Measurements from ENCODE around the gene LRRC4.

LRRC4 gene

GRCh38 chr7:128053023-128053422, 21.8 kb upstream of the LRRC4 start:
- Histone ChIP-seq H3K4me3 (ENCODE audit: control insufficient read depth in 1 of 7, extremely low read depth in 1 of 7, insufficient read depth in 4 of 7, low read depth in 2 of 7, low read length in 6 of 7) (no peak overlapping the region), H3K27ac (ENCODE audit: insufficient read depth in 1 of 2, low read depth in 1 of 2, low read length in 2 of 2, poor library complexity in 1 of 2, severe bottlenecking in 2 of 2) (no peak overlapping the region), H3K4me1 (ENCODE audit: control extremely low read depth in 1 of 4, control insufficient read depth in 4 of 4, insufficient read depth in 4 of 4, low read length in 3 of 4) (peaks cover 0 to 10% (median 7%) of the 10 kb centered on the region in 4 experiments), H3K9me3 (ENCODE audit: control extremely low read depth in 1 of 5, control insufficient read depth in 4 of 5, insufficient read depth in 2 of 5, low read depth in 1 of 5, low read length in 4 of 5) (no peaks in the 10 kb centered on the region), H3K36me3 (ENCODE audit: control insufficient read depth in 4 of 4, insufficient read depth in 4 of 4, low read length in 3 of 4) (peaks cover 0 to 23% (median 0%) of the 10 kb centered on the region in 4 experiments), H3K27me3 (replicated peaks in 2 of 5; ENCODE audit: control insufficient read depth in 4 of 5, insufficient read depth in 5 of 5, low read length in 4 of 5) (no peaks in the 10 kb centered on the region)
- DNase-seq: peak; percentile 21 to 62 (median 57)
- POLR2A ChIA-PET: no interaction called here
- CTCF ChIA-PET: interaction anchor here (1.0 to 3.3 kb wide), 2 partner anchors 12 to 27 kb away, joined by 3 to 19 read pairs; no protein-coding TSS in a partner anchor

DNA sequence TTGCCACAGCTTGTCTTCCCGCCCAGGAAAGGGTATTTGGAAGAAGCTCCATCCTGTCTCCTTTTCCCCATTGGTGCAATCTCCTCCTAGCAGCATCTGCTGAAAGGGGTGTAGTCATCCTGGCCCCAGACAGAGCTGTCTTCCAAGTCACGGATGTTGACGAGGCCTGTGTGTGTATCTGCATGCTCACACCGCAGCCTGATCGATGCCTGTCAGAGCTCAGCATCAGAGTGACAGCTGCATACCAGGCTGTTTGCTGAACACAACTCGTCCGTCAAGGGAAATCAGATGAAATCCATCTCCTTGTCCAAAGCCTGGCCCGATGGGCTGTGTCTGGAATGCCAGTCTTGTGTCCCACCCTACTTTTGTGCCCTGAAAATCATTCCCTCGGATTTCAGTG, 21.2 kb upstream of the LRRC4 start:
- peaks cover 0 to 10% (median 7%) of the 10 kb centered on the region in 4 experiments for H3K4me1 ChIP-seq (ENCODE audit: control extremely low read depth in 1 of 4, control insufficient read depth in 4 of 4, insufficient read depth in 4 of 4, low read length in 3 of 4)
- CTCF ChIA-PET: interaction anchor here (1.0 to 3.3 kb wide), 2 partner anchors 11 to 27 kb away, joined by 3 to 19 read pairs; no protein-coding TSS in a partner anchor
- no peaks in the 10 kb centered on the region for H3K9me3 ChIP-seq (ENCODE audit: control extremely low read depth in 1 of 5, control insufficient read depth in 4 of 5, insufficient read depth in 2 of 5, low read depth in 1 of 5, low read length in 4 of 5)
- H3K4me3 ChIP-seq (ENCODE audit: control insufficient read depth in 1 of 7, extremely low read depth in 1 of 7, insufficient read depth in 4 of 7, low read depth in 2 of 7, low read length in 6 of 7): no peak overlapping the region
- DNase-seq: no peak
- 97% methylated on average over 9 of the region's 9 CpGs for WGBS (ENCODE audit: insufficient coverage)
- POLR2A ChIA-PET: no interaction called here
- no peaks in the 10 kb centered on the region for H3K27me3 ChIP-seq (replicated peaks in 2 of 5; ENCODE audit: control insufficient read depth in 4 of 5, insufficient read depth in 5 of 5, low read length in 4 of 5)
- H3K36me3 ChIP-seq (ENCODE audit: control insufficient read depth in 4 of 4, insufficient read depth in 4 of 4, low read length in 3 of 4): peaks cover 0 to 22% (median 0%) of the 10 kb centered on the region in 4 experiments
- no peak overlapping the region for H3K27ac ChIP-seq (ENCODE audit: insufficient read depth in 1 of 2, low read depth in 1 of 2, low read length in 2 of 2, poor library complexity in 1 of 2, severe bottlenecking in 2 of 2)

GRCh38 chr7:128045766-128046165, 14.5 kb upstream of the LRRC4 start:
- POLR2A ChIA-PET: no interaction called here
- no peaks in the 10 kb centered on the region for H3K27me3 ChIP-seq (replicated peaks in 2 of 5; ENCODE audit: control insufficient read depth in 4 of 5, insufficient read depth in 5 of 5, low read length in 4 of 5)
- CTCF ChIA-PET: interaction anchor here (0.8 to 1.1 kb wide), 3 partner anchors 9 to 337 kb away, joined by 3 read pairs; no protein-coding TSS in a partner anchor
- DNase-seq: no peak
- WGBS (ENCODE audit: insufficient coverage): no CpG with 5 or more reads among the region's 1 CpG
- H3K4me3 ChIP-seq (ENCODE audit: control insufficient read depth in 1 of 7, extremely low read depth in 1 of 7, insufficient read depth in 4 of 7, low read depth in 2 of 7, low read length in 6 of 7): no peak overlapping the region
- H3K9me3 ChIP-seq (ENCODE audit: control extremely low read depth in 1 of 5, control insufficient read depth in 4 of 5, insufficient read depth in 2 of 5, low read depth in 1 of 5, low read length in 4 of 5): no peaks in the 10 kb centered on the region
- peaks cover 0 to 6% (median 1%) of the 10 kb centered on the region in 4 experiments for H3K4me1 ChIP-seq (ENCODE audit: control extremely low read depth in 1 of 4, control insufficient read depth in 4 of 4, insufficient read depth in 4 of 4, low read length in 3 of 4)
- peaks cover 0 to 20% (median 0%) of the 10 kb centered on the region in 4 experiments for H3K36me3 ChIP-seq (ENCODE audit: control insufficient read depth in 4 of 4, insufficient read depth in 4 of 4, low read length in 3 of 4)
- H3K27ac ChIP-seq (ENCODE audit: insufficient read depth in 1 of 2, low read depth in 1 of 2, low read length in 2 of 2, poor library complexity in 1 of 2, severe bottlenecking in 2 of 2): no peak overlapping the region

DNA sequence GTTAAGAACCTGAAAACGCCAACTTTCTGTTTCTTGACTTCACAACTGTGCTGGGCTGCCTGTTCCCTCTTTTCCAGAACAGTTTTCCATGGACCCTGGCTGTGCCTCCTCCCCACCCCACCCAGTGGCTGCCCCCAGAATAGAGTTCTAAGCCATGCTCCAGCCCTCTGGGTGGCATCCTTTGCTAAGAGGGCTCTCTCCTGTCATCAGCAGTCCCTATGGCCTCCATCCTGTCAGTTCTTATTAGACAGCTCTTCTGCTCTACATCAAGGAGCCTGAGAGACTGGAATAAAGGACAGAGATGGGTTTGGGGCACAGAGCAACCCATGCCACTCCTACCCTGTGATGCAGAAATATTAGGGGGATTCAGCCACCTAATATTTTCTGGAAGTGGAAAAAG, 13.9 kb upstream of the LRRC4 start:
- WGBS (ENCODE audit: insufficient coverage): 86% methylated on average over 1 of the region's 1 CpG
- no peak overlapping the region for H3K27ac ChIP-seq (ENCODE audit: insufficient read depth in 1 of 2, low read depth in 1 of 2, low read length in 2 of 2, poor library complexity in 1 of 2, severe bottlenecking in 2 of 2)

GRCh38 chr7:128044064-128044463, 12.8 kb upstream of the LRRC4 start:
- Histone ChIP-seq H3K27ac (ENCODE audit: insufficient read depth in 1 of 2, low read depth in 1 of 2, low read length in 2 of 2, poor library complexity in 1 of 2, severe bottlenecking in 2 of 2) (no peak overlapping the region), H3K9me3 (ENCODE audit: control extremely low read depth in 1 of 5, control insufficient read depth in 4 of 5, insufficient read depth in 2 of 5, low read depth in 1 of 5, low read length in 4 of 5) (no peaks in the 10 kb centered on the region), H3K4me3 (ENCODE audit: control insufficient read depth in 1 of 7, extremely low read depth in 1 of 7, insufficient read depth in 4 of 7, low read depth in 2 of 7, low read length in 6 of 7) (no peak overlapping the region), H3K36me3 (ENCODE audit: control insufficient read depth in 4 of 4, insufficient read depth in 4 of 4, low read length in 3 of 4) (peaks cover 0 to 12% (median 0%) of the 10 kb centered on the region in 4 experiments), H3K4me1 (ENCODE audit: control extremely low read depth in 1 of 4, control insufficient read depth in 4 of 4, insufficient read depth in 4 of 4, low read length in 3 of 4) (peaks cover 0 to 6% (median 1%) of the 10 kb centered on the region in 4 experiments), H3K27me3 (replicated peaks in 2 of 5; ENCODE audit: control insufficient read depth in 4 of 5, insufficient read depth in 5 of 5, low read length in 4 of 5) (no peaks in the 10 kb centered on the region)
- ChIA-PET POLR2A (no interaction called here), CTCF (interaction anchor here (1.0 kb wide), 1 partner anchor 40 kb away, joined by 3 read pairs; no protein-coding TSS in a partner anchor)
- WGBS (ENCODE audit: insufficient coverage): 86% methylated on average over 3 of the region's 5 CpGs
- DNase-seq: peak in 1 of 3 donors; percentile 17

More for the DNA sequence above, 13.9 kb upstream of the LRRC4 start:
- Histone ChIP-seq H3K36me3 (ENCODE audit: control insufficient read depth in 4 of 4, insufficient read depth in 4 of 4, low read length in 3 of 4) (peaks cover 0 to 14% (median 0%) of the 10 kb centered on the region in 4 experiments), H3K4me1 (ENCODE audit: control extremely low read depth in 1 of 4, control insufficient read depth in 4 of 4, insufficient read depth in 4 of 4, low read length in 3 of 4) (peaks cover 0 to 6% (median 1%) of the 10 kb centered on the region in 4 experiments), H3K27me3 (replicated peaks in 2 of 5; ENCODE audit: control insufficient read depth in 4 of 5, insufficient read depth in 5 of 5, low read length in 4 of 5) (no peaks in the 10 kb centered on the region), H3K9me3 (ENCODE audit: control extremely low read depth in 1 of 5, control insufficient read depth in 4 of 5, insufficient read depth in 2 of 5, low read depth in 1 of 5, low read length in 4 of 5) (no peaks in the 10 kb centered on the region), H3K4me3 (ENCODE audit: control insufficient read depth in 1 of 7, extremely low read depth in 1 of 7, insufficient read depth in 4 of 7, low read depth in 2 of 7, low read length in 6 of 7) (no peak overlapping the region)
- no peak for DNase-seq
- CTCF ChIA-PET: interaction anchor here (0.8 to 1.1 kb wide), 3 partner anchors 8 to 337 kb away, joined by 3 read pairs; no protein-coding TSS in a partner anchor
- POLR2A ChIA-PET: no interaction called here

GRCh38 chr7:128042012-128042411, 10.8 kb upstream of the LRRC4 start:
- ChIA-PET CTCF (interaction anchor here (4.1 kb wide), 1 partner anchor 10 kb away, joined by 19 read pairs; no protein-coding TSS in a partner anchor), POLR2A (no interaction called here)
- no peaks in the 10 kb centered on the region for H3K27me3 ChIP-seq (replicated peaks in 2 of 5; ENCODE audit: control insufficient read depth in 4 of 5, insufficient read depth in 5 of 5, low read length in 4 of 5)
- H3K9me3 ChIP-seq (ENCODE audit: control extremely low read depth in 1 of 5, control insufficient read depth in 4 of 5, insufficient read depth in 2 of 5, low read depth in 1 of 5, low read length in 4 of 5): no peaks in the 10 kb centered on the region
- peaks cover 0 to 15% (median 0%) of the 10 kb centered on the region in 4 experiments for H3K36me3 ChIP-seq (ENCODE audit: control insufficient read depth in 4 of 4, insufficient read depth in 4 of 4, low read length in 3 of 4)
- no peak for DNase-seq
- no peak overlapping the region for H3K27ac ChIP-seq (ENCODE audit: insufficient read depth in 1 of 2, low read depth in 1 of 2, low read length in 2 of 2, poor library complexity in 1 of 2, severe bottlenecking in 2 of 2)
- 100% methylated on average over 1 of the region's 2 CpGs for WGBS (ENCODE audit: insufficient coverage)
- H3K4me1 ChIP-seq (ENCODE audit: control extremely low read depth in 1 of 4, control insufficient read depth in 4 of 4, insufficient read depth in 4 of 4, low read length in 3 of 4): peaks cover 0 to 6% (median 1%) of the 10 kb centered on the region in 4 experiments
- H3K4me3 ChIP-seq (ENCODE audit: control insufficient read depth in 1 of 7, extremely low read depth in 1 of 7, insufficient read depth in 4 of 7, low read depth in 2 of 7, low read length in 6 of 7): no peak overlapping the region

GRCh38 chr7:128041203-128041602, 10.0 kb upstream of the LRRC4 start:
- ChIA-PET CTCF (interaction anchor here (4.1 kb wide), 1 partner anchor 11 kb away, joined by 19 read pairs; no protein-coding TSS in a partner anchor), POLR2A (no interaction called here)
- 79% methylated on average over 4 of the region's 7 CpGs for WGBS (ENCODE audit: insufficient coverage)
- Histone ChIP-seq H3K4me1 (ENCODE audit: control extremely low read depth in 1 of 4, control insufficient read depth in 4 of 4, insufficient read depth in 4 of 4, low read length in 3 of 4) (peaks cover 0 to 6% (median 1%) of the 10 kb centered on the region in 4 experiments), H3K4me3 (ENCODE audit: control insufficient read depth in 1 of 7, extremely low read depth in 1 of 7, insufficient read depth in 4 of 7, low read depth in 2 of 7, low read length in 6 of 7) (no peak overlapping the region), H3K36me3 (ENCODE audit: control insufficient read depth in 4 of 4, insufficient read depth in 4 of 4, low read length in 3 of 4) (peaks cover 0 to 15% (median 0%) of the 10 kb centered on the region in 4 experiments), H3K9me3 (ENCODE audit: control extremely low read depth in 1 of 5, control insufficient read depth in 4 of 5, insufficient read depth in 2 of 5, low read depth in 1 of 5, low read length in 4 of 5) (no peaks in the 10 kb centered on the region), H3K27me3 (replicated peaks in 2 of 5; ENCODE audit: control insufficient read depth in 4 of 5, insufficient read depth in 5 of 5, low read length in 4 of 5) (no peaks in the 10 kb centered on the region), H3K27ac (ENCODE audit: insufficient read depth in 1 of 2, low read depth in 1 of 2, low read length in 2 of 2, poor library complexity in 1 of 2, severe bottlenecking in 2 of 2) (no peak overlapping the region)
- no peak for DNase-seq

Data from common myeloid progenitor, CD34-positive (primary cell).